SW 1271 (cell line): ENCODE measurements around the gene PSTPIP2.
A peak's percentile ranks its signal among the peaks of the same experiment; 100 is the strongest.
"Not testable (repeated sequence)": the region's sequence is repeated elsewhere in the genome, so short reads cannot be mapped to it uniquely, and the experiment has no call there.

Experiments
- DNase-seq, 2 experiments: peaks; one replicate each; lab custom pipeline; 2025; lab: John Stamatoyannopoulos, UW

The PSTPIP2 gene, protein sequence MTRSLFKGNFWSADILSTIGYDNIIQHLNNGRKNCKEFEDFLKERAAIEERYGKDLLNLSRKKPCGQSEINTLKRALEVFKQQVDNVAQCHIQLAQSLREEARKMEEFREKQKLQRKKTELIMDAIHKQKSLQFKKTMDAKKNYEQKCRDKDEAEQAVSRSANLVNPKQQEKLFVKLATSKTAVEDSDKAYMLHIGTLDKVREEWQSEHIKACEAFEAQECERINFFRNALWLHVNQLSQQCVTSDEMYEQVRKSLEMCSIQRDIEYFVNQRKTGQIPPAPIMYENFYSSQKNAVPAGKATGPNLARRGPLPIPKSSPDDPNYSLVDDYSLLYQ

DNA sequence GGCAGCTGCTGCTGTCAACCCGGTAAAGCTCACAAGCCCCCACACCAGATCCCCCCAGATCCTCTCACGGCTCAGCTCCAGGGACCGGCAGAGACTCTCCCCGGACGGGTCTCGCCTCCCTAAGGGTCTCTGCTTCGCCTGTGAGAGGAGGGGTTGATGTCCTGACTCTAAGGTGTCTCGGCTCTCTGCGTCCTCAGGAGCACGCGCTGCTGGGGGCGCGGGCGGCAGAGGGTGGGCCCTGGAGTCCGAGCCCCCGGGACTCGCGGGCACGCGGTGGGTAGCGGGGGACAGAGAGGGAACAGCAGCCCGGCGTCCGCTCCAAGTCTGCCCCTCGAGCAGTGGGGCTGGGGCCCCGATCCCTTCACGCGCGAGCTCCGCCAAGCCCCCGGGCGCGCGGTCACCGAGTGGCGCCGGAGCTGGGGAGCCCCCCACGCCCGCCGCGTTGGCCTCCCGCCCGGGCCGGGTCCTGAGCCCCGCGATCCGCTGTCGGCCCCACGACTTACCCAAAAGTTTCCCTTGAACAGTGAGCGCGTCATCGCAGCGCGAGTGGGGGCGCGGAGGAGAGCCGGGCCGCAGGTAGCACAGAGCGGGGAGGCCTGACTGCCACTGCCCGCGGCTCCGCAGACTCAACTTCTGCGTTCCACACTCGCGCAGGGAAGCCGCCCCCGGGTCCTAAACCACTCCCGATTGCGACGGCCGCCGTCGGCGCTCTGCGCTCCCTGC lies at the start of gene PSTPIP2:
Gene PSTPIP2, minus strand, starts transcription at position 608 of the 723 bp plus-strand sequence. Its CDS starts 72 bp downstream, at position 536.
- DNase-seq = no peak

DNA sequence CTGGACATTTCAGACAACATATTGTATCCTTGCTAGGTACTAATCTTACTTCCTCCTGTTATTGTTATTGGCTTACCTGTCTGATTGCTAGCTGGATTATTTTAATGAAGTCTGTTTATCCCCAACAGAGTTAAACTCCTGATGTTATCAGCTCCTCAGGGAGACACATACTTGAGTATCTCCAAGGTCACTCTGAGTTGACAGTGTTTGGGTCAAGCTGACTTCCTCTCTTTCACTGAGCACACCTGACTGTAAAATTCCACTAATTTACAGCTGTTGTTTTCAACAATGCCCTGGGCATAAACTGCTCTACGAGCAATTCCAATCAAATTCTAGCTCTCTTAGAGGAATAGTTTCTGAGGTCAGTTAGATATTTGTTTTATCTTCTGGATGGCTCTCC lies 41.7 kb upstream of the PSTPIP2 start:
- no peak for DNase-seq

DNA sequence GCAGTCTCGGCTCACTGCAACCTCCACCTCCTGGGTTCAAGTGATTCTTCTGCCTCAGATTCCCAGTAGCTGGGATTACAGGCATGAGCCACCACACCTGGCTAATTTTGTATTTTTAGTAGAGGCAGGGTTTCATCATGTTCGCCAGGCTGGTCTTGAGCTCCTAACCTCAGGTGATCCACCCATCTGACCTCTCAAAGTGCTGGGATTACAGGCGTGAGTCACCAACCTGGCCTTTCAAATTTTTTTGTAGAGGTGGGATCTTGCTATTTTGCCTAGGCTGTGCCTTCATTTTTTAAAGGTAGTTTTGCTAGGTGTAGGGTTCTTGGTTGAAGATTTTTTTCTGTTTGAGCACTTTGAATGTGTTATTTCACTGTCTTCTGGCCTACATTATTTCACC lies 38.3 kb upstream of the PSTPIP2 start:
- no peak for DNase-seq

DNA sequence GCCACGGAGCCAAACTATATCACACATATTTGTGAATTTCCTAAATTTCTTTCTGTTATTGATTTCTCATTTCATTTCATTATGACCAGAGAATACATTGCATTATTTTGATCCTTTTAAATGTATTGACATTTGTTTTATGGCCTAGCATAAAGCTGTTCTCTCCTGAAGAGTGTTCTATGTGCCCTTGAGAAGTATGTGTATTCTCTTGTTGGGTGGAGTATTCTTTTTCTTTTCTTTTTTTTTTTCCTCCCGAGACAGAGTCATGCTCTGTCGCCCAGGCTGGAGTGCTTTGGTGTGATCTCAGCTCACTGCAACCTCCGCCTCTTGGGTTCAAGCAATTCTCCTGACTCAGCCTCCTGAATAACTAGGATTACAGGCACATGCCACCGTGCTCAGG lies 37.3 kb upstream of the PSTPIP2 start:
- DNase-seq = no peak

DNA sequence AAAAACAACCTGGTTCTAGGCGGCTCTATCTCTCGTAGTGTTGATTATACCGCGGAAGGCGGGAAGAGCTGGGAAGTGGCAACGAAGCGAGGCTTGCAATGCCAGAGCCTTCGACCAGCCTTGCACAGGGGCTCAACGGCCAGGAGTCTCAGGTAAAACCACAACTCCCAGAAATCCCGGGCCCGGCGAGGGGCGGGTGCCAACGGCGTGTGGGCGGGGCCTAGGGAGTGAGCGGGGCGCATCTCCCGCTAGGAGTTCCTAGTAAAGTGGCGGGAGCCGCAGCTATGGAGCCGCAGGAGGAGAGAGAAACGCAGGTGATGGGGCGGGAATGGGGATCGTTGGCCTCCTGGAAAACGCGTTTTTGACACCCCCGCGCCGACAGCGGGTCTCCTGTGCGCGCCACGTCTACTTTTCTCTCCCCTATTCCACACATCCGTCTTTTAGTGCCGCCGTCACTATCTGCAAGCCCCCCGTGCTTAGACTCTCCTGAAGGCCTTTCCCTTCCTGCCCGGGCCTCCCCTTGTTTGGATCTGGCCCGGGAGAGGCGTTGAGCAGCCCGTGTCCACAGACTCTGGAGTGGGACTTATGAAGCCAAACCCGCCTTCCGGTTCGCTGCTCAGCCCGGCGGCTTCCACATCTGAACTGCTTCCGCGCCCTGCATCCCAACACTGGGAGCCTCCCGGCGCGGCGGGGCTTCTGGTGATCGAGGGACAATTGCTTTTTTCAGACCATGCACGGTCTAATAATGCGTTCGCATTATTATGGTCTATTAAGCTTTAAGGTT lies 32.3 kb upstream of the PSTPIP2 start, which contains the start of gene HAUS1:
Gene HAUS1, plus strand, starts transcription at position 258 of the 784 bp plus-strand sequence. Its CDS starts 27 bp downstream, at position 285.
- peak; percentile 6 to 80 for DNase-seq

DNA sequence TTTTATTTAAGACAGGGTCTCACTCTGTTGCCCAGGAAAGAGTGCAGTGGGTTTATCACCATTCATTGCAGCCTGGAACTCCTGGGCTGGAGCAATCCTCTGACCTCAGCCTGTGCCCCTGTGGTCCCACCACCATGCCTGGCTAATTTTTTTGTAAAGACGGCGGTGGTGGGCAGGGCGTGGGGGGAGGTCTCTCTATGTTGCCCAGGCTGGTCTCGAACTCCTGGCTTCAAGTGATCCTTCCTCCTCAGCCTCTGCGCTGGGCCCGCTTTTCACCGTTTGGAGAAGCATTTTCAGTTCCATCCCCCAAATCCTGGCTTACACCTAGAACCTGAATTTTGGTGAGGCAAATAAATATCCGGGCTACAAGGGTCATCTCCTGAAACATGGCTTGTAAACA lies 27.4 kb upstream of the PSTPIP2 start:
- no peak for DNase-seq

DNA sequence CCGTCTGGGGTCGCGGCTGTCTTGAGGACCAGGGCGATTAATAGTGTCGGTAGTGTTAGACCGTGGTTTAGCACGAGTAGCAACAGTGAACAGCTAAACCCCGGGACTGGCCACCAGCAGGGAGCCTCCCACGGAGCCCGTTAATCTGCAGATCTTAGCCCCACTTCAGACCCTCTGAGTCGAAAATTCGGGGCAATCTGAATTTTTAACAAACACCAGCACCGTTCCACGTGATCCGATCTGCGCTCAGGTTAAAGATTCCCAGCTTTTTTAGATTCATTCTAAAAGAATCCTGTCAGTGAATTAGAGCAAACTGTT lies 26.5 kb upstream of the PSTPIP2 start:
- no peak for DNase-seq

DNA sequence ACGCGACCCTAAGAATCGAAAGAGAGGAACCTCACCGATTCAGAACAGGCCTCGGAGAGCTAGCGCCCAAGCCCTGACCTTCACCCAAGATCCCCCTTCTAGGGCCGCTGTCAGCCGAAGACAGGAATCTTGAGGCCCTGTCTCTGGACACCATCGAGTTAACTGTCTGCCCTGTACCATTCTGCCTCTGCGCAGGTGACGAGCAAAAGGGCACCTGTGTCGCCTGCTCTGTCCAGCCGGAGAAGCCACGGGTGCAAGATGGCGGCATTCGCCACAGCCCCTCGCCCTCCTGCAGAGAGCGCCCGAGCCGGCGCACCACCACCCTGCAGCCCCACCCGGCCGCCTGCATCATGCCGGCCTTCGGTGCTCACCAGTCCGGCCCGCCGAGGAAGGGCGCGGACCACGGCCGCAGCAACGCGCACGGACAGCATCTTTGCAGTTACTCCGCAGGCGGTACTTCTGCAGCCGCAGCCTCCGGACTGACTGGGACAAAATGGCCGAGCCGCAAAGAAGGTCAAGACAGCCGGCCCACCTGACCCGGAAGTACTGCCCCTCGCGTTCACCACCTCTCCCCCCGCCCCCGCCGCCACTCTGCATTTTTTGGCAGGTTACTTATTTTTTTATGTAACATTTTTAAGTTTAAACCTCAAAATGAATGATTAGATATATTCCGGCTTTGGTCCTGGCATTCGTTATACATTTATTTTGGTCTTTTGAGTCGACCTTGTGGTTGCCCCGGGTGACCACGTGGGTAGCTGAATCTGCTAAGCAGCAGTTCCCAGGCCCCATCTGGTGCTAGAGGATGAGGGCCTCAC lies 25.9 kb upstream of the PSTPIP2 start, which contains the start of gene ATP5F1A:
Gene ATP5F1A, minus strand, starts transcription at position 496 of the 815 bp plus-strand sequence. Its CDS starts 65 bp downstream, at position 431.
- DNase-seq = peak; percentile 5 to 72

DNA sequence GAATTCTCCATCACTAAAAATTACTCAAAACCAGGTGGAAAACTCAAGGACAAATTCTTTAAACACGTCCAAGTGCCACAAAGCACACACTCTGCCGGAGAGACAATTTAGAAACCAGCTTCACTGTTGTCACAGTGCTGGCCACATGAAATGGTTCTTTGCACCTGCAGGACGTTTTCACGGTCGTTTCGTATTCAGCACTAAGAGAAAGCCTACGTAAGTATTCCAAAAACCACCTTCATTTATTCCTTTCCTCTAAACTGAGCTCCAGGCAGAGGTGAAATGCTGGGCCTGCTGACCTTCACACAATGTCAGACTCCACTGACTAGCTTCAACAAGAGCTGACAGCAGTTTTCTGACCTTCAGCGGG lies 25.4 kb upstream of the PSTPIP2 start:
- DNase-seq = no peak

DNA sequence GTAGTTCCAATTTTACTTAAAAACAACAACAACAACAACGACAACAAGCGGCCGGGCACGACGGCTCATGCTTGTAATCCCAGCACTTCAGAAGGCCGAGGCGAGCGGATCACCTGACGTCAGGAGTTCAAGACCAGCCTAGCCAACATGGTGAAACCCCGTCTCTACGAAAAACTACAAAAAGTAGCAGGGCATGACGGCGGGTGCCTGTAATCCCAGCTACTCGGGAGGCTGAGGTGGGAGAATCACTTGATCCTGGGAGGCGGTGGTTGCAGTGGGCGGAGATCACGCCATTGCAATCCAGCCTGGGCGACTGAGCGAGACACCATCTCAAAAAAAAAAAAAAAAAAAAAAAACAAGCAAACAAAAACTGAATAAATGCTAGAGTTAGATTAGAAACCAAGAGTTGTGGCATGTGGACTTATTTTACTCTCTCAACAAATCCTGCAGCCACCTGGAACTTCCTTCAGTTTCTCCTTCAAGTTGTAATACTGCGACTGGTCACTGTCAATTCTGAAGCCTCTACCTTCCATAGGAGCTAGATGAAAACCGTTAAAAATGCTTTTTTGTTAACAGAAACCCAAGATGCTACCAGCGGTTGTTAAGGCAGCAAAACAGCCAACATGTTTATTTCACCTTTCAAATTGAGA lies 24.7 kb upstream of the PSTPIP2 start:
- DNase-seq = no peak

DNA sequence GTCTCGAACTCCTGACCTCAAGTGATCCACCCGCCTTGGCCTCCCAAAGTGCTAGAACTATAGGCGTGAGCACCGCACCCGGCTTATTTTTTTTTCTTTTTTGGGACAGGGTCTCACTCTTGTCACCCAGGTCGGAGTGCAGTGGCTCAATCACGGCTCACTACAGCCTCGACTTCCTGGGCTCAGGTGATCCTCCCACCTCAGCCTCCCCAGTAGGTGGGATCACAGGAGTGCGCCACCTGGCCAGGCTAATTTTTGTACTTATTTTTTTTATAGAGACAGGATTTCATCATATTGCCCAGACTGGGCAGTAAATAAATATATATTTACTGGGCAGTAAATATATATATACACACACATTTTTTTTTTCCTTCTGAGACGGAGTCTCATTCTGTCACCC lies 23.5 kb upstream of the PSTPIP2 start:
- DNase-seq = no peak

DNA sequence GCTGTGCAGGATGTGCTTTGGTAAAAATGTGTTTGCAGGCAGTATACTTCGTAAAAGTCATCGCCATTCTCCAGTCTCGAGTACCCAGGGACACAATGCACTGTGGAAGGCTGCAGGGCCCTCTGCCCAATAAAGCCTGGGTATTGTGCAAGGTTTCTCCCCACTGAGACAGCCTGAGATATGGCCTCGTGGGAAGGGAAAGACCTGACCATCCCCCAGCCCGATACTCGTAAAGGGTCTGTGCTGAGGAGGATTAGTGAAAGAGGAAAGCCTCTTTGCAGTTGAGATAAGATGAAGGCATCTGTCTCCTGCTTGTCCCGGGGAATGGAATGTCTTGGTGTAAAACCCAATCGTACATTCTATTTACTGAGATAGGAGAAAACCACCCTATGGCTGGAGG lies 16.4 kb upstream of the PSTPIP2 start:
- DNase-seq = not testable (repeated sequence)

DNA sequence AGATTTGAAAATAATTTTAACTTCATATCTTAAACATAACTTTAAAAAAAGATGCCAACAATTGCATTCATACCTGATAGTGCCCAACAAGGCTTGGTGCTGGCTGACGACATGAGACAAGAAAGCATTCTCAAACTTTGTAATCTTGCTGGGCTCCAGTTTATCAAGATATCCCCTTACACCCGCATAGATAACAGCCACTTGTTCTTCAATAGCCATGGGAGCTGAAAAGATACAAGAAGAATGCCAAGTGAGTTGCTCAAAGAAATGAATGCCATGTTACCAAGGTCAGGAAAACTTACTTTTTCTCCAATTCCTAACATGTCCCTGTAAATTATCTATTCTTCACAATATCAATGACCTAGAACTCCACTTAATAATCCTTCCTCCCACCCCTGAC lies 12.4 kb upstream of the PSTPIP2 start:
- no peak for DNase-seq

DNA sequence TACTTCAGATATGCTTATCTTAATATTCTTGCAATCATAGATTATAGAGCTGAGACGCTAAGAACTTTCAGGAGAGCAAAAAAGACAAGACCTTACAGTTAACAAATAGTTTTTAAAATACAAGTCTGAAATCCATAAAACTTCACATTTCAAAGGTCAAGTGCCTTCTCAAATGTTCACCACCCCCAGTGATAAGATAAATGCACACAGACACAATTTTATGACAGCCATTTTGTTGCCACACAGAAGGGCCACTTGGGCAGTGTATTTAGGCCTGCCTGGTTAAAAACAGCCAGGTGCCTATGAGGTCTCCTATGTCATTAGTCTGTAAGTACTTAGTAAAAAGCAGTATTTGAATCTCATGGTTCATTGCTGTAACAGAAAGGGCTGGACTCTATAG lies 8.1 kb upstream of the PSTPIP2 start:
- no peak for DNase-seq

DNA sequence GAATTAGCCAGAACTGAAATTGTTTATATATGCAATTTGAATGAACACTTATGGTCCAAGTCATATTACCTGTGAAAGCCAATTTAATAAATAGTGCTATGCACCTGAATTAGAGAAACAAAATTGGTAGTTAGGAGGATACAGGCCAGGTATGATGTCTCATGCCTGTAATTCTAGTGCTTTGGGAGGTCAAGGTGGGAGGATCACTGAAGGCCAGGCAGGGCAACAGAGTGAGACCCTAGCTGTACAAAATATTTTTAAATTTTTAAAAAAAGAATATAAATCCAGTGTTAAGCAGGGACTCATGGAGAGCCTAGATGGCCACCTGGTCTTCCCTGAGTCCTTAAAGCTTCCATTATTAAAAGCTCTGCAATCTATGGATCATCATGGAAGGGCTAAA lies 7.3 kb upstream of the PSTPIP2 start:
- DNase-seq = no peak

DNA sequence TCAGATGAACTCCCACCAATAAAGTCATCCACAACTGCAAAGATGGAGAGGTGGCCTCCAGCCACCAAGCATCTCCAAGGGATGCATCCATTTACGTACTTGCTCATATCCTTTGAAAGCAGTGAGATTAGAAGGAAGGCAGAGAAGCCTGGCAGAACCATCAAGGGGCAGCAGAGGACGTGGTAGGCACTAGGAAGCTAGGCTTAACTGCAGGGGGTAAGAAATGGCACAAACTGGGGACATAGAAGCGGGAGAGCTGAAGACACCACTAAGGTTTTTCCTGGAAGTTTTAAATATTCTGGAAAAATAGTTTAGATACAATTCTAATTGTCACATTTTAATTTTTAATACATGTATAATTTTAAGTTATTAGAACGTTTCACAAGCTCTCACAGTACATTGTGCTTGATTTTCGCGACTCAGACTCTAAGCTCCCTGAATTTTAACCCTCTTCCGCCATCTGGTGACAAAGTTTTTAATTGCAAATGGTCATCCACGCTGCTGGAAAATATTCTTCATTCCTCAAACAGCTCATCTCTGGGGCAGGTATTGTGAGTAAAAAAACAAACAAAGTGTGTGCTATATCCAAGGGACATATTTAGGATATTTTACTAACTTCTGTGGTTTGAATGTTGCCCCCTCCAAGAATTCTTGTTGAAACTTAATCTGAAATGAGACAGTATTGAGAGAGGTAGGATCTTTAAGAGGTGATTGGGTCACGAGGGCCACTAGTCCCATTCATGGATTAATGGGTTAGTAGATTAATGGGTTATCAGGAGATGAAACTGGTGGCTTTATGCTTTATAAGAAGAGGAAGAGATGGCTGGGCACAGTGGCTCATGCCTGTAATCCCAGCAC lies 1.6 kb upstream of the PSTPIP2 start:
- DNase-seq = peak in 1 of 2 experiments; percentile 43

DNA sequence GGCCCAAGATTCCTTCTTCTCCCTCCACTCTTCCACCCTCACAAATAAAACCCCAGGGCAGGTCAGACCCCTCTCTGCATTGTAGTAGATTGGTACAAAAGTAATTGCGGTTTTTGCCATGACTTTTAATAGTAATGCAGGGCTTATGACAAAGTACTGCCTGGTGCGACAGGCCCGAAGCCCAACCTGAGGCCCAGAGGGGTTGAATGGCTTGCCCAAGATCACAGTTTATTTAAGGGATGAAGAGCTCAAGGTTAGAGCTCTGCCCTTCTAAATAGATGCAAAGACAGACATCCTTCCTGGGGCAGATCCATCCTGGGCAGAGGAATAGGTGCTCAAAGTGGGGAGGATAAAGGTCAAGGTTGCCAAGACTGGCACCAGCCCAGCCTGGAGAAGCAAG lies 899 bp upstream of the PSTPIP2 start:
- DNase-seq = no peak

DNA sequence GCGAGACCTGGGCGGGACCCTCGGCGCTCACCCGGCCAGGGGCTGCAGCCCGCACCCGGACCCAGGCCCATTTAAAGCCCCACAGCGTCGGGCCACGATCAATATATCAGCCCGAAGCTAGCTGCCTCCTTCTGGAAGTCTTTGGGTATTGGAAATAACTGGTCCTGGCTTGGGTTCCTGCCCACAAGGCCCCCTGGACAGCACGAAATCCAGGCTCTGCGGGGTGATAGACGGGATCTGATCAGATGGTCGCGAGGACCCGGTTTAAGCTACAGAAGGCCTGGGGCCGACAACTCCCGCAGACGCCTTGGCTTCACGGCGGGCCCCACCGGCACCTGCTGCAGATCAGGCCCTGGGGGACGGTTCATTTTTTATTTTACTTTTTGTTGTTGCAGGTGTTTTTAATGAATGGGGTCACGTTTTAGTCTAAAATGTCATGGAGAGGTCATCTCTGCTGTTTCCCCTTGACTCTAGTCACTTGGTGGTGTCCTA lies 362 bp upstream of the PSTPIP2 start:
- DNase-seq = no peak

DNA sequence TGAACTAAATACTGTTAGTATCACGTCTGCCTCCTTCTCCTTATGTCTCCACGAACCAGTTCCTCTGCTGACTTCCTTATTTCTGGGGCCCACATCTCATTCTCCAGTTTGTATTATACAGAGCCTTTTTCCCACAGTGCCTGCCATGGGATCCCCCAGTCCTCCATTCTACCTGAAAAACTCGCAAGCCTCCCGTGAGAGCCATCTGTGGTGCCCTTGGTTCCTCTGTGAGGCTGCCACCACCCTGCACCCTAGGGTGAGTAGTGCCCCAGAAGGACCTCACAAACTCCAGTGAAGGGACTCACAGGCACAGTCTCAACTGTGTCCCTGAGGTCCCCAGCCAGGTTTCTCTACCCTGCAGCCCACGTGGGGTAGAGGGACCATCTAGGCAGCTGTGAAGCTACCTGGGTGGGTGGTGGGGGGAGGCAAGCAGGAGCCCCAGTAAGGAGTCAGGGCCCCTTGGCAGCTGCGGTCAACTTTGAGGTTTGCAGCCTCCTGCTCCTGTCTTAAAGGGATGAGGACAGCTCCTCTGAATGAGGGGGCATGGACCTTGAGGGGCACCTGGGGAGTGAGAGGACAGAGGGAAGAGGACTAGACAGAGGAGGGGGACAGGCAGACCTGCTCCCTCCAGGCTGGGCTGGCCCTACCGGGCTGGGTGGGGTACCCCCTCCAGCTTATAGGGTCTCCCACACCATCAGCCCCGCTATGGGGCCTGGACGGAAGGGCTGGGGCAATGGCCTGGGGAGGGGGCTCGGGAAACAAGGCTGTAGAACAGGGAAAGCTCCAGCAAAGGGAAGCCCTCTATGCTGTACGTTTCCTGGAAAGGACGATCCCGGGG lies 1.0 kb downstream of the PSTPIP2 start:
- DNase-seq = no peak
